Head of caudate nucleus (tissue), 42 donors: ENCODE measurements around the gene PDZD2.

ENCODE experiments used
- DNase-seq, 42 donors: peaks; one replicate each; pipeline versions ENCODE4 v3.0.0 to v3.0.0-alpha.2; 2020 to 2021; ENCODE audit warnings: mixed read lengths in 7 of 42
- intact Hi-C: fragments of 100-400 bp; cut with DNase I; formaldehyde crosslinking; loops from one replicate; pipeline ENCODE4 v1.15.0; 2022

The PDZD2 gene

DNA sequence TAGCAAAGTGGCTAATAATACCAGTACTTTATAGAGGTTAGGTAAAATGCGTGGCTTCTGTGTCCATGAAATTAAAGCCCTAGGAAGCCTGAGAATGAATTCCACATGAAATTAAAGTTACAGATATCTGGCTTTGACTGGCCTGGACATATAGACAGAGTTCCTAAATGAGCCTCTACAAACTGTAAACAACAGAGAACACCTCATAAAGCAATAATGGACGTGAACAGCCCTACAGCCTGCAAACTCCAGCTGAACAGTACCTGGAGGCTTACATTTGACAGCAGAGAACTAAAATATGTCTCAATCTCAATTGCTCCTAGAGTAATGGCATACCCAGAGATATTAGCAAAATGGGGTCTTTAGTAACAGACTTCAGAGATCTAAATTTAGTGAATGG is 506.4 kb downstream of the PDZD2 start:
- DNase-seq, result no peak
- intact Hi-C loops, result no loop called here

DNA sequence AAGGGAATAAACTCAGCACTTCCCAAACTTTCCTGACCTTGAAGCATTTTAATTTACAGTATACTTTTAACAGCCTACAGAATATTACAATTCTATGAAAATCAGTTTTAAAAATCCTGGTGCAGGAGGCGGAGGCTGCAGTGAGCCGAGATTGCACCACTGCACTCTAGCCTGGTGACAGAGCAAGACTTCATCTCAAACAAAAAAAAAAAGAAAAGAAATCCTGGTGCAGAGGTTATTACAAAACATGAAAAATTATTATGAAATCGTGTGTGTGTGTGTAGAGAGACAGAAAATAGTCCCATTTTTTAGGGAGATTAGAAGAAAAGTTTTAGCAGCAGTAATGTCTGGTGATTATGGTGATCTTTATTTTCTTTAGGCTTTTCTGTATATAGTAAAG is 508.3 kb downstream of the PDZD2 start:
- DNase-seq, result peak in 2 of 42 donors; percentile 10 to 29

DNA sequence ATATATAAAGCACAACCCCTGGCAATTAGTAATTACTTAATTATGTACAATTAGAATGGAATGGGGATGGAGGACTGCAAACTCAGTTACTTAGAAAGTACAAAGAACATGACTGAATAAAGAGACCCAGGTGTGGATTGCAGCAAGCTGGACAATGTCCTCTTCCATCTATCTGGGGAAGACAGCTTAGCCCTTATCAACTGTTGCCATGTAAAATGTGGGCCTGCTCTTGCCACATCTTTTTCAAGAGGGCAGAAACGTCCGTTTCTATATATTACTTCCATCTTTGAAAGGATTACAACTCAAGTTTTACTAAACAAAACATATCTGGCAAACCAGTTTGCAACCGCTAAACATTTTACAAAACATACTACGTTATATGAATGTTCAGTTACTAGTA is 509.0 kb downstream of the PDZD2 start:
- intact Hi-C loops, result no loop called here
- DNase-seq, result no peak

More for the DNA sequence above, 508.3 kb downstream of the PDZD2 start:
- intact Hi-C loops, result no loop called here

DNA sequence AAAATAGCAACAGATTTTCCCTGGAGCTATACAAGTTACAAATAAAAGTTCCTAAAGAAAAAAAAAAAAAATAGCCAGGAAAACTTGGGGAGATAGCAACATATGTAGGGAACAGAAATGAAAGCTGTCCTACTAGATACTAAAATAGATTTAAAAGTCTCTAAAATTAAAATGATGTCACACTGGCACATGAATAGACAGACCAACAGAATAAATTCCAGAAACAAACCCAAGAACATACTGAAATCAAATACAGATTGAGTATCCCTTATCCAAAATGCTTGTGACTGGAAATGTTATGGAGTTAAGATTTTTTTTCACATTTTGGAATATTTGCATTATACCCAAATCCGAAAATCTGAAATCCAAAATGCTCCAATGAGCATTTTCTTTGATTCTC is 511.4 kb downstream of the PDZD2 start:
- DNase-seq, result no peak
- intact Hi-C loops, result no loop called here

DNA sequence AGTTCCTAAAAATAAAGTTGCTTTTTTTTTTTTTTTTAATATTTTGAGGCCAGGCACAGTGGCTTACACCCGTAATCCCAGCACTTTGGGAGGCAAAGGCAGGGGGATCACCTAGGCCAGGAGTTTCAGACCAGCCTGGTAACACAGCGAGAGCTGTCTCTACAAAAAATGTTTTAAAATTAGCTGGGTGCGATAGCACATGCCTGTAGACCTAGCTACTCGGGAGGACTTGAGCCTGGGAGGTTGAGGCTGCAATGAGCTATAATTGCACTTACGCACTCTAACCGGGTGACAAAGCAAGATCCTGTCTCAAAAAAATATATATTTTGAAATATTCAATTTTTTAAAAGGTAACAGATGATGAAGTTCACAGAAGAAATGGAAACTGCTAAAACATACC is 512.3 kb downstream of the PDZD2 start:
- intact Hi-C loops, result no loop called here
- no peak for DNase-seq

DNA sequence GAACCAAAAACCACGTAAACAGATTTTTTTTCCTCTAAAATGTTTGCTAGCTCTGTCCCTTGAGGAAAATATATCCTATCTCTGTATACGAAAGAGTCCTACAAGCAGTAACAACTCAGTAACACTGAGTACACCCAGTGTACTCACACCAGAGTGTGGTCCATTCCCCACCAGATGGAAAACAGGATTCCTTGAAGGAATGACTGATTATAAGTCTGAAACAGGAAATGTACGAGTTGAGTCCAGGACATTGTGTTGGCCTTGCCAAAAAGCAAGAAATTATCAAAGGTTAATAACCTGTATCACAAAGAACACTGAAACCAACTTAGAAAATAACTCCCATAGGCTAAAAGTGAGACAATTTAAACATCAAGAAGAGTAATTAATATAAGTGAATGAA is 514.8 kb downstream of the PDZD2 start:
- intact Hi-C loops, result no loop called here
- DNase-seq, result no peak

DNA sequence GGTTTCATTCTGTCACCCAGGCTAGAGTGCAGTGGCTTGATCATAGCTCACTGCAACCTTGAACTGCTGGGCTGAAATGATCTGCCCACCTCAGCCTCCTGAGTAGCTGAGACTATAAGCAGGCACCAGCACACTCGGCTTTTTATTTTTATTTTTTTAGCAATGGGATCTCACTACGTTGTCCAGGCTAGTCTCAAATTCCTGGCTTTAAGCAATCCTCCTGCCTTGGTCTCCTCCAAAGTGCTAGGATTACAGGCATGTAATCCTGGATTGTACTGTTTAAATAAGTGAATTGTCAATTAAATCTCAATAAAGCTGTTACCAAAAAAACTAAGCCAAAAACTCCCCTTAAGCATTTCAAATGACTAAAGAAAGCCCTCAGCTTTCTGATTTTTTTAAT is 516.3 kb downstream of the PDZD2 start:
- intact Hi-C loops, result no loop called here

DNA sequence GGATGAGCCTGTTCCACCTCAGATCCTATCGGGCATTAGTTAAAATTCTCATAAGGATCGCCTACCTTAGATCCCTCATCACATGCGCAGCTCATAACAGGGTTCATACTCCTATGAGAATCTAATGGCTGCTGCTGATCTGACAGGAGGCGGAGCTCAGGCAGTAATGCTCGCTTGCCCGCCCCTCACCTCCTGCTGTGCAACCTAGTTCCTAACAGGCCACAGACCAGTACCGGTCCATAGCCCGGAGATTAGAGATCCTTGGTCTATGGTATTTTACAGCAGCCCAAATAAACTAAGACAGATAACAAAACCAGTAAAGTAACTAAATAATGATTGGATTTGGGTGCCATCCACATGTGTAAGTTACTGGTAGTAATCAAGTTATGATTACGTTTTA is 517.7 kb downstream of the PDZD2 start:
- no peak for DNase-seq
- intact Hi-C loops, result no loop called here

More for the DNA sequence above, 516.3 kb downstream of the PDZD2 start:
- no peak for DNase-seq

DNA sequence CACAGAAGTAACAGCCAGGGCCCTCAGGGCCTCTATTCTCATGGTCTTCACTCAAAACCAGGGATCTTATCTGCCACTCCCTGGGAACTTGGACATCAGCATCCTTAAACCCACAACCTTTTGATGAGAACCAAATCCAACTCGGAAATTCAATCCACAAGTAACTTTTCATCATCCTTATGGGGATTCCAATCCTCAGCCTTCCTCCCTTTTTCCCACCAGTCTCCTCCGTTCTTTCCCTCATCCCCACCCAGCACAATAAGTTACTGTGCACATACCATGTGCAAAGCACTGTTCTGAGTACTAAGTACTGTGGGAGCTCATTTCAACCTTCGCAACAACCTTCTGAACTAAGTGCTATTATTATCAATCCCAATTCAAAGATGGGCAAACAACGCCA is 518.1 kb downstream of the PDZD2 start:
- DNase-seq, result no peak
- intact Hi-C loops, result no loop called here

DNA sequence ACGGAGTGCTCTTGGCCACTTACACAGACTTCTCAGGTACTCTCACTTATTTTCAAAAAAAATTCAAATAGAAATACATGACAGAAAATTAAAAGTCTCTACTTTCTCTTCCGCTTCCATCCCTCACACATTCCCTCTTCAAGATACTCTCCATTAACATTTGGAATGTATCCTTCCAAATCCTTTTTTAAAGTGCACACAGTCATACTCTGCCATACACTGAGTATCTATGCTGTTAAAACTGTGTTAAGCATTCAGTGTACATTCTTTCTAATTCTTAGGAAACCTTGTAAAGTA is 519.7 kb downstream of the PDZD2 start:
- DNase-seq, result no peak
- intact Hi-C loops, result no loop called here

DNA sequence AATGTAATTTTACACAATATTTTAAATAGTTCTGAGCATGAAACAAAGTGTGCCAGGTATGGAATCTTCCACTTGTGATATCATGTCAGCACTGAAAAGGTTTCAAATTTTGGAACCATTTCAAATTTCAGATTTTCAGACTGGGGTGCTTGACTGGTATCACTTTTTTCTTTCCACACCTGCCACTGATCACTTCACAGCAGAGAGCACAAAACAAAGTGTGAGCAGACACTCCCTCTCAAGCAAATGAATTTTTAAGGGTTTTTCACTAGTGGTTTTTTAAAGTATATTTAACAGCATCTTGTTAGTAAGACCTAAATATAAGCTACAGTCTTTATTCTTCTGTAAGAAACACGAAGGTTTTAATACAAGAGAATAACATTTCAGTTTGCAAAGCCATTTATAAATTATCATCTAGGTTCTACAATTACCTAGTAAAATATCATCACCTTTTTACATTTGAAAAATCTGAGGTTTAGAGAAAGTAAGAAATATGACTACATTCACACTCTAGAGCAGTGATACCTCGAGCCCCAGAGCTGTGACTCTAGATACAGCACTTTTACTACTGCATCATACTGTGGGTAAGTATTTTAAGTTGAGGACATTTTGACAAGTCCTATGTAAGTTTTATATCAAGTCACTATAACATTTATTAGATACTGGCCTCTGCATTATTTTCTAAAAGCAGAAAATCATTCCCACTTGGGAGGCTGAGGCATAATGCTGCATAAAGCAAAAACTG is 520.6 kb downstream of the PDZD2 start:
- DNase-seq, result no peak
- intact Hi-C loops, result no loop called here

DNA sequence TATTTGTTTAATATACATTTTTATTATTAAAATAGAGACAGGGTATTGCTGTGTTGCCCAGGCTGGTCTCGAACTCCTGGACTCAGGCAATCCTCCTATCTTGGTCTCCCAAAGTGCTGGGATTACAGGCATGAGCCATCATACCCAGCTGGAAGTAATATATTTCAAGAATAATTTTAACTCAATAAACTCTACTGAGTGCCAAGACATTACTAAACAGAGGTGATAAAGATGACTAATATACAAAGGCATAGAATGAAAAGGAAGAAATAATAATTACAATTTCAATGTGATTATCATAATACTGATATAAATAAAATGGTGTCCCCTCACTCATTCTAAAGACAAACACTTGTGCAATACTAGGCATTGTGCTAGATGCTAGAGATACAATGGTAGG is 521.3 kb downstream of the PDZD2 start:
- no peak for DNase-seq
- intact Hi-C loops, result no loop called here
